GM21367 (cell line): ENCODE results near the gene SCMH1.

Source experiments
- ATAC-seq: cut with Tn5 transposase; IDR thresholded peaks from one replicate; pipeline ENCODE4 v1.9.1; 2021; ENCODE audit not compliant: unreplicated experiment

Gene SCMH1

DNA sequence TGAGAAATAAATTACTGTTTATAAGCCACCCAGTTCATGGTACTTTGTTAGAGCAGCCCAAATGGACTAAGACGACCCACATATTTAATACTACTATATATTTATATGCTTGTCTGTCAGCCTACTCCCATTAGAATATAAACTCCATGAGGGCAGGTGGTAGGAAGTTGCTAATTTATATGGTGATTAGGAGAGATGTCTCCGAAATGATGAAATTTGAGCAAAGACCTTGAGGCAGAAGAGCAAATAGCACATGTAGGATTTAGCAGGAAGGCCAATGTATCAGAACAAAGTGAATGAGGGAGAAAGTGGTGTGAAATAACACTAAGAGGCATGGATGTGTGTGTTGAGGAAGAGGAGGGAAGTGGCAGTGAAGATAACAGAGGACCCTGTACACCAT lies 210.0 kb downstream of the SCMH1 start:
- no peak for ATAC-seq

DNA sequence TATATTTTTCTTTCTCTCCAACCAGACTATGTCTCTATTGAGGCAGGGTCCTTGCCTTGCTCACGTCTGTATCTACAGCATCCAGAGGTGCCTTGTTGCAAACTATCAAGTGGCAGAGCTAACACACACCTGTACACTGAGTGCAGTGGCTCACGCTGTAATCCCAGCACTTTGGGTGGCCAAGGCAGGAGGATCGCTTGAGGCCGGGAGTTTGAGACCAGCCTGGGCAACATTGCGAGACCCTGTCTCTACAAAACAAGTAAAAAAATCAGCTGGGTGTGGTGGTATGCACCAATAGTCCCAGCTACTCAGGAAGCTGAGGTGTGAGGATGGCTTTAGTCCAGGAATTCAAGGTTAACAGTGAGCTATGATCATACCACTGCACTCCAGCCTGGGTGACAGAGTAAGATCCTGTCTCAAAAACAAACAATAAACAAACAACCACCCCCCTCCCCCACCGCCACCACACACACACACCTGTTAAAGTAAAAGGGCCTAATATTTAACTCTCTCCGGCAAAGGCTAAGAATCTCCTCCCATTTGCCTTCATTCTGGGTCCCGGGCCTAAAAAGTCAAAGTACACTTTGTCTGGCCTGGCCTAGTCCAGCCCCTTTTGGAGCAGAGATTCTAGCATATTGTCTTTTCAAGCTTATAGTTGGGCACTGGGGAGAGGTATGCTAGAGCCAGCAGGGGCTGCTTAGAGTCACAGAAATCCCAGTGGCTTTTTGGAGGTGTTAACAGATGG lies 211.1 kb downstream of the SCMH1 start:
- ATAC-seq = no peak

DNA sequence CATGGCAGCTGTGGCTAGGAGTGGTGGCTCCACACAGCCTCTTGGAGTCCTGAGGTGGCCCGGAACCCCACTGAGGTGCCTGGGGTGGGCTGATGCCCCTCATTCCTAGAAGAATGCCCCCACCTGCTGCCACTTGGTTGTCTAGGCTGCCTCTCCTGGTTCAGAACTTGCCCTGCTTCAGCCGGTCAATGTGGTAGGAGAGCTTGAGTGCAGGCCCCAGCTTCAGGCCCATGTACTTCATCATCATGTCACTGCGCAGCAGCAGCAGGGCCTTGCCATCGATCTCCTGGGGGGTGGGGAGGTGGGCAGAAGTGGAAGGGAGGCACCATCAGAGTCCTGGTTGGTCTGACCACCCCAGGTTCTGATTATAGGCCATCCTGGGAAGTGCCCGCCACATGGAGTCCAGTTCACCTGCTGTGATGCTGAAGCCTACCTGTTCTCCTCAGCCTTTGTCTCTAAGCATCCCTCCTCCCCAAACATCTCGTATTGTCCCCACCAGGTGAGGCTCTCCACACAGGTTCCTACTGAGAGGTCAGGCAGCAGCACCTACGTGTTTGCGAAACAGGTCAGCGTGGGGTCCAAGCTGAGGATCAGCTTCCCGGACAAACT lies 214.0 kb downstream of the SCMH1 start:
- no peak for ATAC-seq

DNA sequence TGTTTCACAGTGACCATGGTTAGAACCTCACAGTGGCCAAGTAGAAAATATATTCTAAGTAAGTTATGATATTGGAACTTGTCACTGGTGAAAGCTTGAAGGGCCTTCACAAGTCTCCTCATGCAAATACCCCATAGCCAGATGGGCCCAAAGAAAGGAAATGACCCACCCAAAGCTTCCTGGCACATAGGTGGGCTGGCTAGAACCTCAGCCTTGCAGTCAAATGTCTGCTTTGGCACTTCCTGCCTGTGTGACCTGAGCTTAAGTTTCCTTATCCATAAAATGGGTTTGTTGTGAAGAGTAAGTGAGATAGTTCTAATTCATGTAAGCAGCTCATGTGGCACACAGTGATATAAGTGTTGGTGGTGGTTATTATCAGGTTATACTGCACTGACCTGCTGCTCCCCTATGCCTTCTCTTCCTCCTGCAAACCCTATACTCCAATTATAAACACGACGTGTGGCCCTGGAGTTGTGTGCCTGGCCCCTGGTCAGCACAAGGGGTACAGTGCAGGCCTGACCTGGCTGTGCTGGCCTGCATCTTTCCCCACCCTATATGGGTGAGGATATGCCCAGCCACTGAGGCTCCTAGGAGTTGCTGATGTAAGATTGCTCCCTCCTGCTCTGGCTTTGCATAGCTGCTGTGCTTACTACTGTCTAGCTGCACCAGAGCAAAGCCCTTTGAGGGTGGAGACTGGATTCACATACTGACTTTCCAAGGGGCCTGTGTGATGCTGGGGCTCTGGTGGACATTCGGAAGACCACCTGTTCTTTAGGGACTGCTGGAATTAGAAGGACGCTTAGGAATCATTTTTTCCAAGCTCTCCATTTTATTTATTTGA lies 215.9 kb downstream of the SCMH1 start:
- no peak for ATAC-seq

DNA sequence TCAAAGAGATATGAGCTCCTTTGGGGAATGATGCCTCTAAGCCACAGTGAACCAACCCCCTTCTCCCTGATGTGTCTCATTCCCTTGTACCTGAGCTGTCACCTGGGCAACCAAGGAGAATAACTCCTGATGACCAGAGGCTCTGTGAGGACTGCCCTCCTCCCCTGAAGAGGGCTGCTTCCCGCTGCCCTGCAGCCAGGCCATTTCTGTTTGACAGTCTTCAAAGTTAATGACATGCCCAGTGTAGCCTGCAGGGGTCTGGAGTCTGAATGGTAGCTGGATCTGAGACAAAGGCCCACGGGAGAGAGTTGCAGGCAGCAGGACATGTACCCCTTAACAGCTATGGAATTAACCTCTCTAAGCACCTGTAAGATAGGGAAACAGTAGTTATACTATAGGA lies 217.2 kb downstream of the SCMH1 start:
- ATAC-seq = no peak

DNA sequence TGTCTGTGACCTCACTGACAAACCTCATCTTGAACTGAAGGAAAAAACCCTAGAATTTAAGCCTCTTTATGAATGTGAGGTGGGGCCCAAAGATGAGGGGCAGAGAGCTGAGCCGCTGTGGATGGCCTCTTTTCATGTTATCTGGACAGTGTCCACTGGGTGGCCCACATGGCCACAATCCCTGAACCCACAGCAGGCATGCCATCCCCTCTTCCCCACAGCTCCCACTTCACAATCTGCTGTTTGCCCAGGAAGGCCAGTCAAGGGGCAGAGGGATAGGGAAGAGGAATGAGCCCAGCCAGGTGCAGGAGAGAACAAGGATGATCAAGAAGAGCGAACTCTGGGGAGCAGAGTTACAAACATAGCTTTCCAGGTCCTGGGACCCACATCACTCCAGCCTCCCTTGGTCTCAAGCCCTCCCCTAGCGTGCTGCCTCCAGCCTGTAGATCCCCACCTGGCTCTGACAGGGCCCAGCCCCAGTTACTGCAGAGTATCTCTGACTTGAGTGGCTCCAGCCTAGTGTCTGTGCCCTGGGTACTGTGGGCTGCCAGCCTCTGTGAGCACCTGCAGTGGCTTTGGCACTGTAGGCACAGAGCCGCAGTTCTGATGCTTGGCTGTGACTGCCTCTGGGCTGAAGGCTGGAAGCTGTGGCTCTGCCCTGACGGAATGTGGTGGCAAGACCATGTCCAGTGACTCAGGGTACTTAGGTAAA lies 218.7 kb downstream of the SCMH1 start:
- no peak for ATAC-seq

DNA sequence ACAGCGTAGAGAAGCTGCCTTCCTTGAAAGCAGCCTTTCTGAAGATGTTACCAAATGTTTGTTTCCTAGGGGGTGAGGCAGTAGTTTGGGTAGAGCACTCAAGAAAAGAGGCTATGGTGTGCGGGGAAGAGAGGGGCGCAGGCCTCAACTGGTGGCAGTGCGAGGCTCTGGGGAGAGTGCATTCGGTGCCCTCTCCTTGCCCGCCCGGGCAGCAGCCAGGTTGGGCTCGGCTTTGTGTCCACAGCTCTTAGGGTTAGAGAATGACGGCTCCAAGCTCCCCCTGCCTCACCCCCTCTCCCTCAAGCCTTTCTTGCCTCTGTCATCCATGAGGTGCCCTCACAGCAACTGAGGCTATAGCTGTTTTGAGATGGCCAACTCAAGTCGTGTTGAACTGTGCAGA lies 219.7 kb downstream of the SCMH1 start:
- no peak for ATAC-seq

DNA sequence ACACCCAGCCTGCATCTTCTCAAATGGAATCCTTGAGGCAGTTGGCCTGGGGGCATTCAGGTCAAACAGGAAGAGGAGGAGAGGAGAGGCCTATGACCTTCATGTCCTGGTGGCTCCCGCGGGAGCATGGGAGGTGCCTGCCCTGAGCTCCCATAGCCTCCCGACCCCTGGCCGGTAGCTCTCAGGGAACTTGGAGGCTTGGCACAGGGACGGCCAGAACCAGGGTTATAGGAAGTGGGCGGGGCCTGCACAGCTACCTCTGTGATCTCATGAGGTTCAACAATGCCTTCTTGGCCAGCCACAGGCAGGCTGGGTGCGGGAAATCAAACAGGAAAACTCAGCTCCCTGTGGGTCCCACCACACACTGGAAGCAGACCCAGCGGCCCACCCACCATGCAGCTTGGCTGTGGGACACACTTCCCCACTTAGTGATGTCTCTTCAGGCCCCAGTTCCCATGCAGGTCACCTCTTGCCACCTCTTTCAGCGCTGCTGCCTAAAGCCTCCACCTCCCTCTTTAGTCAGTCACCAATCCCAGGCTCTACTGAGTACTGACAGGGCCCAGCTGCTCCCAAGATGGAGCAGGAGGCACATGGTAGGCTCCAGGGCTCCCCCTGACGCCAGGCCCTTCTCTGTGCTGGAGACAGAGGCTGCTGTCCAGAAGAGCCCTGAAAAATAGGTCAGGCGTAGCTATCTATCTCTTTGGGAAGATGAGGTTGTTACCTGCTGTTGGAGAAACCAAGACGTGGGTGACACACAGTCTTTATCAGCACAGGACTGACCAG lies 220.4 kb downstream of the SCMH1 start, which contains the start of gene SLFNL1:
TSS of gene SLFNL1 (minus strand) at position 200 of the 783 bp plus-strand sequence. CDS start 1,065 bp downstream, outside the sequence.
- no peak for ATAC-seq

DNA sequence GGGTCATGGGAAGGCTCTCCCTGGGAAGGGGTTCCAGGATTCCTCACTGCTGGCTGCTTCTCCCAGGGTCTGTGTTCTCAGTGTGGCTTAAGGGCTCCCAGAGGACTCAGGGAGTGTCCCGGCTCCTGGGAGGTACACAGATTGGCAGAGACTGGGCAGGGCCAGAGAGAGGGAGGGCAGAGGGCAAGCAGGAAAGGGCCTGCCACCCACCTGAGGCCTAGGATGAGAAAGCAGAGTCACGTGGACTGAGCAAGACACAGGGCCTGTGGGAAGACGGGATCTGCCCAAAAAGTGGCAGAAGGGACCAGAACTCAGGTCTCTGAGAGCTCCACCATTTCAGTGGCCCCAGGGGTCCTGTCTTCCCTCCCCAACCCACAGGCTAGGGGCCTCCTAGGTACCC lies 221.5 kb downstream of the SCMH1 start:
- ATAC-seq = no peak

DNA sequence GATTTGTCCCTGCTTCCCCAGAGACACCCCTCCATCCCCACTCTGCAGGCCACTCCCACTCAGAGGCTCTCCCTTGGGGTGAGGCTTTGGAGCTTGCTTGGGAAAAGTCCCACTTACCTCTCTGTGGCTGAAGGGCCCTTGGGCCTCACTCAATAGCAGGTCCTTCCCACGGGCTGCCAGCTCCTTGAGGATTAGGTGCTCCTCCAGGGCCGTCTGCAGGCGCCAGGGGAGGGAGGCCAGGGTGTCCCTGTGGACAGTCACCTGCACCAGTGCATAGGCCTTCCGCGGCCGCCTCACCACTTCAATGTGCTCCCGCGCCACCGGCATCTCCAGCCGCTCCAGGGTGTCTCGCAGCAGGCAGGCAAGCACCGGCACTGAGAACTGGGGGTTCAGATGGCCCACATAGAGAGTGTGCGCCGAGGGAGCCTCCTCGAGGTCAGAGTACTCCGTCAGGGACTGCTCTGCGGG lies 222.0 kb downstream of the SCMH1 start:
- no peak for ATAC-seq

DNA sequence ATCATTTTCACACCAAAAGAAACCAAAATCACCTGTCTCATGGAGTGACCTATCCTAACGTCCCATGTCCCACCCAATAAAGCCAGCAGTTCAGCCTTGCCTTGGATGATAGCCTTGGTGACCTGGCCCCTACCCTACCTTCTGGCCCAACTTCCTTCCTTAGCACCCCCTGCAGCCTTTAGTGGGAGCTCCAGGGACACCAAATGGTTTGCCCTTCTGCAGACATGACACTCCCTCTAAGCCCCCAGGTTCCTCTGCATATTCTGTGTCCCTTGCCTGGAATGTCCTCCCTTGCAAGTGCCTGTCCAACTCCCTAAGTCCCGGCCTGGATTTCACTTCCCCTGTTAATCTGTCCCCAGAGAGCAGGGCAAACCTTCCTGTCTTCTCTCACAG lies 222.8 kb downstream of the SCMH1 start:
- ATAC-seq = no peak

DNA sequence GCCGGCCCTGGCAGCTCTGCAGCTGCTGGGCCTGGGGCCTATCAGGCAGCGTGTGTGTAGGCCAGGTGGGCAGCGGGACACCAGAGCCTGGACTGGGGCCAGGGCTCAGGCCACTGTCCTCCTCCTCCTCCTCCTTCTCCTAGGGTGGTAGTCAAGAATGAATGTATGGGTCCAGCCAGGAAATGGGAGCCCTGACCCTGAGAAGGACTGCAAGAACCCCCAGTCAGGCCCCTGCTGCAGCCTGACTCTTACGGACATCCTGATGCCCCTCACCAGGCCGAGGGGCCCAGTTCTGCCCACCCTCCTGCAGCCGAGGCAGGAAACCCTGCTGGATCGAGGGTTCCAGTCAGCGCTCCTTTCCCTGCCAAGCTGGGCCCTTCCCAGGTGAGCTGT lies 224.1 kb downstream of the SCMH1 start:
- ATAC-seq = no peak

DNA sequence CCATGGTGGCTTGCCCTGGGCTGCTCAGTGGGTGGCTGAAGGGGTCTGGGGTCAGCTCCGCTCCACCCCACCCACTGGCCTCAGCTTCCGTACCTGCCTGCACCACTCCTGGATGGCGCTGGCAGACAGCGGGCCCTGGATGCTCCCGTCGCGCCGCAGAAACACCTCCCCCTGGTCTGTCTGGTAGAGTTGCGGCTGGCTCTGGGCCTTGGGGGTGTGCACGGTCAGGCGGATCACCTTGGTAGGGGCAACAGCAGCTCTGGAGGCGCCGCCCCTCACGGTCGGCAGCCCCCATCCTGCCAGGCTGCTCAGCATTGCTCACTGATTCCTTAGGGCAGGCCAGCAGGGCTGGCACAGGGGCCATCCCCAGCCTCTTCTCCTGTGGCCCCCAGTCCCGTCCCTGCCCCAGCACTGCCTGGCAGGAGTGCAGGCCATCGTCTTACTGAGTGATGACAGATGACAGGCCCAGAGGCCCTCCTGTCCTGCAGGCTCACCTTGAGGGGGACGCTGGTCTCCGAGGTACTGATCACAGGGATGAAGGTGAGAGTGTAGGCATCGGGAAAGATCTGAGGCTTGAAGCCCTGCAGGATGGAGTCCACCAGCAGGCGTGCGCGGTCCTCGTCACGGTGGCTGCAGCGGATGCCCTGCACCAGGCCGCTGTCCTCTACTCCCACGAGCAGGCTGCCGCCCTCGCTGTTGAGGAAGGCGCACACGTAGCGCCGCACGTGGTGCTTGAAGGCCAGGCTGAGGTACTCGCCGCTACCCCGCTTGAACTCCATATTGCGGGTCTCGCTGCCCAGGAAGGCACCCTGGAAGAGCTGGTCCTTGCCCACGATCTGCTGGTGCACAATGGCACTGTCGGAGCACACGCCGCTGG lies 224.7 kb downstream of the SCMH1 start:
- no peak for ATAC-seq

DNA sequence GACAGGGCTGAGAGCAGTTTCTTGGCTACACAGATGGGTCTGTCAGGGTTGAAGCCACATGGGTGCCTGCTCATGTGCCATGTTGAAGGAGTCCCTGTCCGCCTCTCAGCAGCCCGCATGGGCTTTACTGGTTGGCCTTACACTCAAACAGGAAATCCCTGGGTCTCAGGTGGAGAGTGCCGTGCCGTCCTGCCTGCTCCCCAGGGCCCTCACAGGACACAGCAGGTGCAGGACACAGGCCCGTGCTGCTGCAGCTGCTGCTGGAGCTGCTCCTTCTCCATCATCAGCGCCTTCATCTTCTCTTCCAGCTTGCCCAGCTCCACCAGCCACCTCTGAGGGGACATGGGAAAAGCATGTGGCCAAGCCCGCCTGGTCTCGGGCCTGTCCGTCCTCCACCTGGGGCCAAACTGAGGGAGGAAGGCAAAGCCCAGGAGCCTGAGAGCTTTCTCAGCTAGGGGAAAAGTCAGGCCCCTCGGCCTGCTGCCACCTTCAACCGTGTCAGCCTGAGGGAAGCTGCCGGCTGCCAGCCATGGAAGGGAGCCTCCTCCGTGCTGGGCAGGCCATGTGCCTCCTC lies 226.1 kb downstream of the SCMH1 start:
- no peak for ATAC-seq

DNA sequence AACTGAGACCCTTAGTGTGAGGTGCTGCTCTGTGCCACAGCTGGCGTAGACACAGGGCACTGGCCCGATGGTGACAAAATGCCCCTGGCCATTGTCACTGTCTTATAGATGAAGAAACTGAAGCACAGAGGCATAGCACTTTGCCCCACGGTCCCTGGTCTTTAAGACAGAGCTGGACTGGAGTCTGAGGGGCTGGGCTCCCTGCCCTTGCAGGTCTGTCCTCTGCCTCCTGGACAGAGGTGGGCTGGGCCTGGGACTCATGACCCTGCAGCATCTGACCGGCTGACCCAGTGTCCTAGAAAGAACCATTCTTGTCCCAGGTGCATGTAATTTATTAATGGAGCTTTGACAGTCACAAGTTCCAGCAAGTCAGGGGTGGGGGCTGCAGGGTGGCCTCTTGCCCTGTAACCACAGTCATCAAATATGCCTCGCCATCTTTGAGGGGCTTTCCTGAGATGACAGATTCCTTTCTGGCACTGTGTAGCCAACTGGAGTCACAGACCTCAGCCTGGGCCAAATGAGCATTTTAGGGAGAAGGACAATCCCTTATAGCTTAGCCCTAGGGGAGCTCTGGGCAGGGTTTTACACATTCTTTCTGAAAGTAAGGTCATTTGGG lies 226.7 kb downstream of the SCMH1 start:
- ATAC-seq = no peak

DNA sequence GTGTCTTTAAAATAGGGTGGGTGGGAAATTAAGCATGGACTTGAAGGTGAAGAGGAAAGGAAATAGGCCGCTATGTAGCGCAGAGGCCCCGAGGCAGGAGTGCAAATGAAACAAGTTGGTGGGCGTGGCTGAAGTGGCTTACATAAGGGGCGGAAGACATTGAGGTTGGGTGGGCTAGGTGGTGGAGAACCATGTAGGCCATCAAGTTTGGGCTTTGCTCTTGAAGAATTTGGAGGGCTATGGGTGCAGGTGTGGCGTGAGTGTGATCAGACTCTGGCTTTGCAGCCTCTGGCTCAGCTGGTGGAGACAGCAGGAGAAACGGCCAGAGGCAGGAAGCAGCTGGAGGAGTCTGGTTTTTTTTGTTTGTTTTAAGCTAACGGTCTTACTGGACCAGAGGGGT lies 227.2 kb downstream of the SCMH1 start:
- no peak for ATAC-seq

DNA sequence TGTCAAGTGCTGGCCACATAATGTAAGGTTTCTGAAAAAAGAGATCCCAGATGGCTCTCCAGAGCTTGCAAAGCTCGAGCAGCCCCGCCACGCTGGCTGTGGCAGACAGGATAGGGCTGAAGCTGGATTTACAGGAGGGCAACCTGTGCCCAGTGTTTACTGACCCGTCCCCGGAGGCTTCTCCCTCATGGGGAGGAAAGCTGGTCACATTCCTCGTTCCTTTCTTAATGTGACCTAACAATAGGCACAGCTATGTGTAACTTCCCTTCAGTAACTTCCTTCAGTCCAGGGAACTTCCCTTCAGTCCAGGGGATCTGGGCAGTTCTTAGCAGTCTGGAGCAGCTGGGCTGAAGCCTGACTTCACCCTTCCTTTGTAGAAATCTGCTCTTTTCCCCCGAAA lies 228.3 kb downstream of the SCMH1 start:
- no peak for ATAC-seq

DNA sequence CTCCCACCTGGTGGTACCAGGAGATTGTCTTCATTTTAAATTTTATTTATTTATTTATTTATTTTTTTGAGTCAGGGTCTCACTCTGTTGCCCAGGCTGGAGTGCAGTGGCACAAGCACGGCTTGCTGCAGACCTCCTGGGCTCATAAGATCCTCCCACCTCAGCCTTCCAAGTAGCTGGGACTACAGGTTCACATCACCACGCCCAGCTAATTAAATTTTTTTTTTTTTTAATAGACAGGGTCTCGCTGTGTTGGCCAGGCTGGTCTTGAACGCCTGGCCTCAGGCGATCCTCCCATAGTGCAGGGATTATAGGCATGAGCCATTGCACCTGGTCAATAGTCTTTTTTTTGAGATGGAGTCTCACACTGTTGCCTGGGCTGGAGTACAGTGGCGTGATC lies 229.1 kb downstream of the SCMH1 start:
- no peak for ATAC-seq

DNA sequence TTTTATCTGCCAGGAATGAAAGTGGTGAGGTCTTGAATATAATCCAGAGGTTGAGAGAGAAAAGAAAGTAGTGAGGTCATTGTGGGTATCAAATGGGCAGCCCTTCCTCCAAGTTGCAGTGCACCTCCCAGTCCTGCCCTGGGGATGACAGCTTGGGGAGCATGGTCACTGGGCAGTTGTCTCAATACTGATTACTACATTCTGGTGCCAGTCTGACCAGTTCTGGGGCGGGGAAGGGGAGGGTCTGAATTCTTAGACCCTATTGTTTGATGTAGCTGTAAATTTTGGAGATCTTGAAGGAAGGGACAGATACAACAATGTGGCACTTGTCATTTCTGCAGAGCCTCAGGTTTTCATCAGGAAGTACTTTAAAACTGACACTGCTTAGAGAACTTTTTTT lies 231.8 kb downstream of the SCMH1 start:
- no peak for ATAC-seq
